Measurements from ENCODE around the gene SMIM10L1.

SMIM10L1 gene

GRCh38 chr12:11143352-11143751, 27.6 kb upstream of the SMIM10L1 start:
- no peak for TF ChIP-seq CTCF (IDR thresholded peaks at IDR 0.05; ENCODE audit: low read depth, low read length)
- no peak for DNase-seq (ENCODE audit: extremely low read depth, low read depth)

- no peak for TF ChIP-seq CTCF (IDR thresholded peaks at IDR 0.05; ENCODE audit: low read depth, low read length)
- DNase-seq (ENCODE audit: extremely low read depth, low read depth), result no peak
Measured at GRCh38 chr12:11144297-11144696, 26.7 kb upstream of the SMIM10L1 start.

GRCh38 chr12:11147420-11147819, 23.6 kb upstream of the SMIM10L1 start:
- TF ChIP-seq CTCF (IDR thresholded peaks at IDR 0.05; ENCODE audit: low read depth, low read length), result no peak
- DNase-seq (ENCODE audit: extremely low read depth, low read depth), result no peak

GRCh38 chr12:11150832-11151231, 20.2 kb upstream of the SMIM10L1 start:
- TF ChIP-seq CTCF (IDR thresholded peaks at IDR 0.05; ENCODE audit: low read depth, low read length), result no peak
- DNase-seq (ENCODE audit: extremely low read depth, low read depth), result no peak

GRCh38 chr12:11152725-11153124, 18.3 kb upstream of the SMIM10L1 start:
- no peak for DNase-seq (ENCODE audit: extremely low read depth, low read depth)
- TF ChIP-seq CTCF (IDR thresholded peaks at IDR 0.05; ENCODE audit: low read depth, low read length), result no peak

- no peak for TF ChIP-seq CTCF (IDR thresholded peaks at IDR 0.05; ENCODE audit: low read depth, low read length)
- DNase-seq (ENCODE audit: extremely low read depth, low read depth), result no peak
Measured at GRCh38 chr12:11154400-11154925, 16.5 kb upstream of the SMIM10L1 start.

GRCh38 chr12:11158885-11159444, 12.0 kb upstream of the SMIM10L1 start:
- TF ChIP-seq CTCF (IDR thresholded peaks at IDR 0.05; ENCODE audit: low read depth, low read length), result no peak
- no peak for DNase-seq (ENCODE audit: extremely low read depth, low read depth)

Data from AG09319 (cell line).